ENCODE data around the gene DHFR2. TPM values are rescaled to one million over a fixed set of nuclear protein-coding genes. Genes with fewer than 3 reads are reported as not detected.

DHFR2 gene
- total and polyA plus RNA-seq, 10 of the 15 experiments (the other 5 are each of a cell fraction or from before 2014, with no cell fraction given) = 1.8 to 5.6 (median 4.4) TPM

- Histone ChIP-seq H3K27me3 (replicated peaks in 1 of 2; ENCODE audit: control insufficient read depth in 2 of 2, insufficient read depth in 2 of 2, low read length in 1 of 2) (no peaks in the 10 kb centered on the region), H3K4me2 (ENCODE audit: control insufficient read depth, insufficient read depth) (no peak overlapping the region), H3K4me1 (ENCODE audit: control insufficient read depth, insufficient read depth, low read length) (no peaks in the 10 kb centered on the region), H3K9ac (ENCODE audit: control insufficient read depth, insufficient read depth, low read length) (no peak overlapping the region), H3K9me3 (replicated peaks; ENCODE audit: control insufficient read depth, insufficient read depth, low read length) (no peaks in the 10 kb centered on the region), H3K4me3 (no peak overlapping the region), H2AFZ (ENCODE audit: control insufficient read depth, low read depth, low read length) (no peak overlapping the region), H3K36me3 (ENCODE audit: control insufficient read depth in 2 of 2, insufficient read depth in 2 of 2, low read length in 1 of 2) (no peaks in the 10 kb centered on the region), H3K27ac (ENCODE audit: control insufficient read depth, insufficient read depth) (no peak overlapping the region), H3K79me2 (ENCODE audit: control insufficient read depth, insufficient read depth, low read length) (no peaks in the 10 kb centered on the region), H4K20me1 (ENCODE audit: control insufficient read depth, insufficient read depth) (no peaks in the 10 kb centered on the region)
- no TSS peak for BruUV-seq (replicated peaks)
- intact Hi-C loops (cut with micrococcal nuclease; ENCODE audit: unreplicated experiment) = no loop called here
- in situ Hi-C loops (cut with MboI) = no loop called here
- FAIRE-seq = no peak
- ChIA-PET RAD21 (ENCODE audit: unreplicated experiment) (interaction anchor here (2.1 kb wide), 1 partner anchor 59 kb away, joined by 6 read pairs; no protein-coding TSS in a partner anchor), SMC1A (ENCODE audit: uncharacterized antibody, unreplicated experiment) (interaction anchor here (1.2 to 1.6 kb wide), 2 partner anchors 10 to 58 kb away, joined by 4 to 5 read pairs; no protein-coding TSS in a partner anchor), CTCF (interaction anchor here (0.9 kb wide), 1 partner anchor 58 kb away, joined by 3 read pairs; no protein-coding TSS in a partner anchor), POLR2A (no interaction called here)
- ATAC-seq = no peak
- TF ChIP-seq ETV6 (conservative IDR thresholded peaks at IDR 0.05 in 1 of 2, IDR thresholded peaks at IDR 0.05 in 1 of 2; ENCODE audit: borderline replicate concordance in 1 of 2, low read depth in 1 of 2) = 0 out of 4 replicates have a peak, but pooled peaks of 1 of the 2 experiments have one; percentile 24
- TF ChIP-seq PRDM15 (CRISPR knock-in tag; IDR thresholded peaks at IDR 0.05) = no peak
- no peak for DNase-seq (ENCODE audit: low read depth, low spot score)
- WGBS (ENCODE audit: insufficient coverage, insufficient replicate concordance, low lambda C conversion rate, missing lambda C conversion rate) = 83% methylated on average over 3 of the region's 3 CpGs
Observed at GRCh38 chr3:94011233-94011711, 51.4 kb downstream of the DHFR2 start.
